Stimulated activated CD8-positive, alpha-beta memory T cell treated with anti-CD3 and anti-CD28 coated beads, Interleukin-12 subunit alpha, Interleukin-12 subunit beta, amount 100 ng/mL, for 1 hour (primary cell): ENCODE measurements around the gene IL1RN.
"Not testable (repeated sequence)": the region's sequence is repeated elsewhere in the genome, so short reads cannot be mapped to it uniquely, and the experiment has no call there.

Experiments used
- DNase-seq: peaks from one replicate; pipeline ENCODE4 v3.0.0-alpha.2; 2020; ENCODE audit warnings: low read depth

Gene IL1RN

GRCh38 chr2:113126845-113127645 lies at the start of gene IL1RN:
TSS of gene IL1RN (plus strand) at chr2:113127598. CDS start at chr2:113127625, 27 bp downstream.
- no peak for DNase-seq

GRCh38 chr2:113077921-113078320 lies 49.5 kb upstream of the IL1RN start:
- DNase-seq: no peak

GRCh38 chr2:113078350-113078839 lies 49.0 kb upstream of the IL1RN start:
- no peak for DNase-seq

GRCh38 chr2:113079131-113079530 lies 48.3 kb upstream of the IL1RN start:
- DNase-seq: no peak

- DNase-seq: no peak
These were observed 47.3 kb upstream of the IL1RN start for GRCh38 chr2:113080134-113080533.

GRCh38 chr2:113081488-113082210 lies 45.7 kb upstream of the IL1RN start:
- DNase-seq: no peak

GRCh38 chr2:113083296-113083695 lies 44.1 kb upstream of the IL1RN start:
- DNase-seq: no peak

- no peak for DNase-seq
These were observed 43.0 kb upstream of the IL1RN start for GRCh38 chr2:113084249-113085000.

- no peak for DNase-seq
These were observed 41.9 kb upstream of the IL1RN start for GRCh38 chr2:113085542-113085941.

- no peak for DNase-seq
These were observed 39.0 kb upstream of the IL1RN start for GRCh38 chr2:113088213-113088992.

GRCh38 chr2:113089916-113090315 lies 37.5 kb upstream of the IL1RN start:
- no peak for DNase-seq

GRCh38 chr2:113091231-113091896 lies 36.0 kb upstream of the IL1RN start:
- DNase-seq: no peak

- DNase-seq: no peak
These were observed 34.4 kb upstream of the IL1RN start for GRCh38 chr2:113092864-113093612.

GRCh38 chr2:113093613-113093977 lies 33.8 kb upstream of the IL1RN start:
- no peak for DNase-seq

- DNase-seq: not testable (repeated sequence)
These were observed 31.1 kb upstream of the IL1RN start for GRCh38 chr2:113096306-113096705.

GRCh38 chr2:113096842-113097618 lies 30.4 kb upstream of the IL1RN start:
- not testable (repeated sequence) for DNase-seq

GRCh38 chr2:113098041-113098440 lies 29.4 kb upstream of the IL1RN start:
- no peak for DNase-seq

- no peak for DNase-seq
These were observed 28.9 kb upstream of the IL1RN start for GRCh38 chr2:113098532-113098931.

- no peak for DNase-seq
These were observed 25.3 kb upstream of the IL1RN start for GRCh38 chr2:113102133-113102532.

- DNase-seq: no peak
These were observed 24.1 kb upstream of the IL1RN start for GRCh38 chr2:113103277-113103676.
